ENCODE data around the gene CCDC9. TPM values are rescaled to one million over a fixed set of nuclear protein-coding genes. Genes with fewer than 3 reads are reported as not detected.
A peak's percentile ranks its signal among the peaks of the same experiment; 100 is the strongest.

Gene CCDC9
- total and polyA plus RNA-seq, 4 donors = 1.4 to 8.1 (median 5.4) TPM

- 84% methylated on average over 7 of the region's 7 CpGs for WGBS
- no peak overlapping the region for H3K9ac ChIP-seq (ENCODE audit: low read depth in 1 of 2, low read length in 2 of 2)
- no peak for TF ChIP-seq GABPA (IDR thresholded peaks at IDR 0.05 in 1 of 2, conservative IDR thresholded peaks at IDR 0.05 in 1 of 2)
- no peak for TF ChIP-seq HNF4A (conservative IDR thresholded peaks at IDR 0.05)
- TF ChIP-seq, protein P1, sequence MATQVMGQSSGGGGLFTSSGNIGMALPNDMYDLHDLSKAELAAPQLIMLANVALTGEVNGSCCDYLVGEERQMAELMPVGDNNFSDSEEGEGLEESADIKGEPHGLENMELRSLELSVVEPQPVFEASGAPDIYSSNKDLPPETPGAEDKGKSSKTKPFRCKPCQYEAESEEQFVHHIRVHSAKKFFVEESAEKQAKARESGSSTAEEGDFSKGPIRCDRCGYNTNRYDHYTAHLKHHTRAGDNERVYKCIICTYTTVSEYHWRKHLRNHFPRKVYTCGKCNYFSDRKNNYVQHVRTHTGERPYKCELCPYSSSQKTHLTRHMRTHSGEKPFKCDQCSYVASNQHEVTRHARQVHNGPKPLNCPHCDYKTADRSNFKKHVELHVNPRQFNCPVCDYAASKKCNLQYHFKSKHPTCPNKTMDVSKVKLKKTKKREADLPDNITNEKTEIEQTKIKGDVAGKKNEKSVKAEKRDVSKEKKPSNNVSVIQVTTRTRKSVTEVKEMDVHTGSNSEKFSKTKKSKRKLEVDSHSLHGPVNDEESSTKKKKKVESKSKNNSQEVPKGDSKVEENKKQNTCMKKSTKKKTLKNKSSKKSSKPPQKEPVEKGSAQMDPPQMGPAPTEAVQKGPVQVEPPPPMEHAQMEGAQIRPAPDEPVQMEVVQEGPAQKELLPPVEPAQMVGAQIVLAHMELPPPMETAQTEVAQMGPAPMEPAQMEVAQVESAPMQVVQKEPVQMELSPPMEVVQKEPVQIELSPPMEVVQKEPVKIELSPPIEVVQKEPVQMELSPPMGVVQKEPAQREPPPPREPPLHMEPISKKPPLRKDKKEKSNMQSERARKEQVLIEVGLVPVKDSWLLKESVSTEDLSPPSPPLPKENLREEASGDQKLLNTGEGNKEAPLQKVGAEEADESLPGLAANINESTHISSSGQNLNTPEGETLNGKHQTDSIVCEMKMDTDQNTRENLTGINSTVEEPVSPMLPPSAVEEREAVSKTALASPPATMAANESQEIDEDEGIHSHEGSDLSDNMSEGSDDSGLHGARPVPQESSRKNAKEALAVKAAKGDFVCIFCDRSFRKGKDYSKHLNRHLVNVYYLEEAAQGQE (IDR thresholded peaks at IDR 0.05) = no peak
- H3K36me3 ChIP-seq (ENCODE audit: control insufficient read depth in 4 of 4, insufficient read depth in 3 of 4, low read depth in 1 of 4, low read length in 3 of 4) = no peaks in the 10 kb centered on the region
- no peak for DNase-seq (ENCODE audit: low spot score)
- H3K27ac ChIP-seq (ENCODE audit: low read depth in 1 of 2, low read length in 2 of 2) = no peak overlapping the region
- H3K27me3 ChIP-seq (ENCODE audit: control insufficient read depth in 4 of 4, insufficient read depth in 4 of 4, low read length in 3 of 4) = peaks cover 0 to 4% (median 0%) of the 10 kb centered on the region in 4 donors
- no peak overlapping the region for H3K4me3 ChIP-seq (ENCODE audit: low read depth in 1 of 3, low read length in 3 of 3)
- no peaks in the 10 kb centered on the region for H3K9me3 ChIP-seq (ENCODE audit: control insufficient read depth in 4 of 4, low read length in 3 of 4)
- peaks cover 0 to 8% (median 6%) of the 10 kb centered on the region in 4 donors for H3K4me1 ChIP-seq (ENCODE audit: control insufficient read depth in 4 of 4, insufficient read depth in 4 of 4, low read length in 3 of 4)
Measured at GRCh38 chr19:47241919-47242577, 14.3 kb upstream of the CCDC9 start.

DNA sequence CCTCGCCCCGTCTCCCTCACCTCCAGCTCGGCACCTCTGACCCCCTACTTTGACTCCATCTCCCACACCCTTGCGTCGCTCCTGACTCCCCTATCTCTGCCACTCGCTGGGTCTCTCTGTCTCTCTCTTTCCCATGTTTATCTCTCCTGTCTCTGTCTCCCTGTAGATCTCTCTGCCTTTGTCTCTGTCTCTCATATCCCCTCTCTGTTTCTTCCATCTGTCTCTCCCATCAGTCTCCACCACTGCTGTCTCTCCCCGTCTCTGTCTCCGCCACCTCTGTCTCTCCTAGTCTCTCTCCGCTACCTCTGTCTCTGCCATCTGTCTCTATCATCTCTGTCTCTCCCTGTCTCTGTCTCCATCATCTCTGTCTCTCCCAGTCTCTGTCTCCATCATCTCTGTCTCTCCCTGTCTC lies 13.0 kb upstream of the CCDC9 start:
- Histone ChIP-seq H3K9me3 (ENCODE audit: control insufficient read depth in 4 of 4, low read length in 3 of 4) (no peaks in the 10 kb centered on the region), H3K27ac (ENCODE audit: low read depth in 1 of 2, low read length in 2 of 2) (no peak overlapping the region), H3K4me3 (ENCODE audit: low read depth in 1 of 3, low read length in 3 of 3) (no peak overlapping the region), H3K9ac (ENCODE audit: low read depth in 1 of 2, low read length in 2 of 2) (peak overlapping the region in 1 of 2 donors; percentile 8), H3K27me3 (ENCODE audit: control insufficient read depth in 4 of 4, insufficient read depth in 4 of 4, low read length in 3 of 4) (peaks cover 0 to 4% (median 0%) of the 10 kb centered on the region in 4 donors), H3K4me1 (ENCODE audit: control insufficient read depth in 4 of 4, insufficient read depth in 4 of 4, low read length in 3 of 4) (peaks cover 0 to 8% (median 6%) of the 10 kb centered on the region in 4 donors), H3K36me3 (ENCODE audit: control insufficient read depth in 4 of 4, insufficient read depth in 3 of 4, low read depth in 1 of 4, low read length in 3 of 4) (no peaks in the 10 kb centered on the region)
- WGBS = 22% methylated on average over 9 of the region's 9 CpGs
- TF ChIP-seq RAD21 (IDR thresholded peaks at IDR 0.05) (no peak), ZBTB33 (IDR thresholded peaks at IDR 0.05) (no peak)
- DNase-seq (ENCODE audit: low spot score) = no peak

GRCh38 chr19:47243776-47244547 lies 12.4 kb upstream of the CCDC9 start:
- Histone ChIP-seq H3K27me3 (ENCODE audit: control insufficient read depth in 4 of 4, insufficient read depth in 4 of 4, low read length in 3 of 4) (peaks cover 0 to 4% (median 0%) of the 10 kb centered on the region in 4 donors), H3K4me1 (ENCODE audit: control insufficient read depth in 4 of 4, insufficient read depth in 4 of 4, low read length in 3 of 4) (peaks cover 0 to 8% (median 6%) of the 10 kb centered on the region in 4 donors), H3K4me3 (ENCODE audit: low read depth in 1 of 3, low read length in 3 of 3) (peak overlapping the region in 1 of 3 donors; percentile 23), H3K36me3 (ENCODE audit: control insufficient read depth in 4 of 4, insufficient read depth in 3 of 4, low read depth in 1 of 4, low read length in 3 of 4) (no peaks in the 10 kb centered on the region), H3K27ac (ENCODE audit: low read depth in 1 of 2, low read length in 2 of 2) (no peak overlapping the region), H3K9ac (ENCODE audit: low read depth in 1 of 2, low read length in 2 of 2) (peak overlapping the region in 1 of 2 donors; percentile 8), H3K9me3 (ENCODE audit: control insufficient read depth in 4 of 4, low read length in 3 of 4) (no peaks in the 10 kb centered on the region)
- 2% methylated on average over 46 of the region's 46 CpGs for WGBS
- peak; percentile 90 for DNase-seq (ENCODE audit: low spot score)
- TF ChIP-seq, protein P1 (IDR thresholded peaks at IDR 0.05) = peak; percentile 19
- TF ChIP-seq RAD21 (IDR thresholded peaks at IDR 0.05) = peak; percentile 96 to 98
- peak in 1 of 2 donors; percentile 16 for TF ChIP-seq HNF4A (conservative IDR thresholded peaks at IDR 0.05)
- no peak for TF ChIP-seq HNF4G (IDR thresholded peaks at IDR 0.05)
- TF ChIP-seq ZBTB33 (IDR thresholded peaks at IDR 0.05) = no peak
- peak; percentile 99 for TF ChIP-seq CTCF (IDR thresholded peaks at IDR 0.05; ENCODE audit: low read depth, low read length, missing input control)
- peak in 1 of 2 donors; percentile 9 for TF ChIP-seq RXRA (IDR thresholded peaks at IDR 0.05)
- TF ChIP-seq GABPA (IDR thresholded peaks at IDR 0.05 in 1 of 2, conservative IDR thresholded peaks at IDR 0.05 in 1 of 2) = peak in 1 of 2 donors; percentile 80
- peak; percentile 46 for TF ChIP-seq YY1 (IDR thresholded peaks at IDR 0.05)
